Muscle of leg (tissue), 16 donors: ENCODE data around the gene ZNF727. TPM values are rescaled to one million over a fixed set of nuclear protein-coding genes. Genes with fewer than 3 reads are reported as not detected.
"Not testable (repeated sequence)": the region's sequence is repeated elsewhere in the genome, so short reads cannot be mapped to it uniquely, and the experiment has no call there.

Experiments used
- DNase-seq: peaks from one replicate; pipeline ENCODE4 v3.0.0; 2013
- H3K27ac ChIP-seq: one replicate; pipeline ENCODE4 v1.5.1; 2013; ENCODE audit warnings: mild to moderate bottlenecking, low read length, control low read depth
- H3K27me3 ChIP-seq: one replicate; pipeline ENCODE4 v1.6.1; 2013; ENCODE audit warnings: low read length; ENCODE audit not compliant: control insufficient read depth, insufficient read depth
- H3K36me3 ChIP-seq: one replicate; pipeline ENCODE4 v1.6.1; 2013; ENCODE audit warnings: low read length; ENCODE audit not compliant: control insufficient read depth, insufficient read depth
- H3K4me1 ChIP-seq: one replicate; pipeline ENCODE4 v1.6.1; 2013; ENCODE audit warnings: low read length; ENCODE audit not compliant: control insufficient read depth, insufficient read depth
- H3K4me3 ChIP-seq: one replicate; pipeline ENCODE4 v1.5.1; 2013; ENCODE audit warnings: low read length, control low read depth
- H3K9me3 ChIP-seq: replicated peaks from 2 replicates; pipeline ENCODE4 v1.6.1; 2013; ENCODE audit warnings: low read depth, low read length; ENCODE audit not compliant: control insufficient read depth
- WGBS: methylation state at CpG from one replicate; pipeline ENCODE4 v1.1.5; 2013; ENCODE audit warnings: missing lambda C conversion rate; ENCODE audit not compliant: insufficient coverage; 5-methylcytosine and 5-hydroxymethylcytosine counted together
- long read RNA-seq, 11 donors: transcript quantifications; one replicate each; lab custom pipeline, GENCODE V29; 2026
- polyA plus RNA-seq, 8 donors: library from polyadenylated mRNA; unstranded; fragments of 120-200 nt; gene quantifications; one replicate each; pipeline versions ENCODE4 v1.2.1 to v1.2.3, GENCODE V29; 2013; ENCODE audit warnings: inconsistent platforms in 1 of 8, low replicate concordance in 1 of 8; ENCODE audit not compliant: insufficient read length in 8 of 8, insufficient read depth in 1 of 8
- total RNA-seq: library from RNA; stranded (reverse); fragments of 120-200 nt; gene quantifications from one replicate; pipeline ENCODE4 v1.2.4, GENCODE V29; 2013

The ZNF727 gene
- total RNA-seq = 0.44 TPM
- polyA plus RNA-seq = under 1 TPM in 2 of 8 donors, not detected in 6; 0.13 to 0.53 TPM
- long read RNA-seq, donor 1 = 0 reads
- long read RNA-seq, donor 2 = 0 reads
- long read RNA-seq, donor 3 = 0 reads
- long read RNA-seq, donor 4 = 0 reads
- long read RNA-seq, donor 5 = 0 reads
- long read RNA-seq, donor 6 = 0 reads
- long read RNA-seq, donor 7 = 0 reads
- long read RNA-seq, donor 8 = 0 reads
- long read RNA-seq, donor 9 = 0 reads
- long read RNA-seq, donor 10 = 0 reads
- long read RNA-seq, donor 11 = 0 reads

GRCh38 chr7:64045301-64046040, at the start of gene ZNF727:
Gene ZNF727, plus strand, starts transcription at chr7:64045434. Its CDS starts 188 bp downstream, at chr7:64045622.
- H3K9me3 ChIP-seq = peaks cover 39% of the 10 kb centered on the region
- WGBS = 29% methylated on average over 26 of the region's 33 CpGs
- no peaks in the 10 kb centered on the region for H3K4me1 ChIP-seq
- no peaks in the 10 kb centered on the region for H3K36me3 ChIP-seq
- no peak within 1 kb of the TSS for H3K27ac ChIP-seq
- no peak within 1 kb of the TSS for H3K4me3 ChIP-seq
- H3K27me3 ChIP-seq = no peaks in the 10 kb centered on the region
- DNase-seq = peak; percentile 35

DNA sequence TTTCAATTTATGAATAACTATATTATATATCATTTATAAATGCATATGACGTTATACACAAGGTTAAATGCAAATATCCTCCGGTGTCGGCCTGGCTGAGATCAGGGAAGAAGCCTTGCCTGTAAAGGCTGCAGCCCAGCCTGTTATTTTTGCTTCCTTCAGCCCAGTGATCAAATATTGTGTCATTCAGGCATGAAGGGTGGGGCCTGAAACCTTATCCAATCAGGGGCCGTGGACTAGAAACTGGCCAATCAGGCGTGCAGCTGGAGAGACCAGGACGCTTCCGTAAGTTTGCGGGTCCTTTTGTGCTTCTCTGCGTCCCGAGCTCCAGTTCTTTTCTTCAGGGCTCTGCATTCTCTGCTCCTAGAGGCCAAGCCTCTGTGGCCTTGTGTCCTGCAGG, 46.7 kb upstream of the ZNF727 start, which contains the start of gene ZNF722:
ZNF722 (plus strand) TSS at position 301 of the 400 bp plus-strand sequence. CDS start 113 bp downstream, outside the sequence.
- no peaks in the 10 kb centered on the region for H3K27me3 ChIP-seq
- no peak for DNase-seq
- H3K4me3 ChIP-seq = no peak within 1 kb of the TSS
- no peaks in the 10 kb centered on the region for H3K4me1 ChIP-seq
- no peak within 1 kb of the TSS for H3K27ac ChIP-seq
- H3K36me3 ChIP-seq = no peaks in the 10 kb centered on the region
- H3K9me3 ChIP-seq = peaks cover 29% of the 10 kb centered on the region
- 80% methylated on average over 7 of the region's 10 CpGs for WGBS

DNA sequence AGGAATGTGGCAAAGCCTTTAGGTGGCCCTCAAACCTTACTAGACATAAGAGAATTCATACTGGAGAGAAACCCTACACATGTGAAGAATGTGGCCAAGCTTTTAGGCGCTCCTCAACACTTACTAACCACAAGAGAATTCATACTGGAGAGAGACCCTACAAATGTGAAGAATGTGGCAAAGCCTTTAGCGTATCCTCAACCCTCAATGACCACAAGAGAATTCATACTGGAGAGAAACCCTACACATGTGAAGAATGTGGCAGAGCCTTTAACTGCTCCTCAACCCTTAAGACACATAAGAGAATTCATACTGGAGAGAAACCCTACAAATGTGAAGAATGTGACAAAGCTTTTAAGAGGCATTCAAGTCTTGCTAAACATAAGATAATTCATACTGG, 29.7 kb upstream of the ZNF727 start:
- peaks cover 14% of the 10 kb centered on the region for H3K9me3 ChIP-seq
- not testable (repeated sequence) for H3K27me3 ChIP-seq, H3K27ac ChIP-seq, DNase-seq, H3K36me3 ChIP-seq, H3K4me3 ChIP-seq, H3K4me1 ChIP-seq
- WGBS = 43% methylated on average over 1 of the region's 2 CpGs

DNA sequence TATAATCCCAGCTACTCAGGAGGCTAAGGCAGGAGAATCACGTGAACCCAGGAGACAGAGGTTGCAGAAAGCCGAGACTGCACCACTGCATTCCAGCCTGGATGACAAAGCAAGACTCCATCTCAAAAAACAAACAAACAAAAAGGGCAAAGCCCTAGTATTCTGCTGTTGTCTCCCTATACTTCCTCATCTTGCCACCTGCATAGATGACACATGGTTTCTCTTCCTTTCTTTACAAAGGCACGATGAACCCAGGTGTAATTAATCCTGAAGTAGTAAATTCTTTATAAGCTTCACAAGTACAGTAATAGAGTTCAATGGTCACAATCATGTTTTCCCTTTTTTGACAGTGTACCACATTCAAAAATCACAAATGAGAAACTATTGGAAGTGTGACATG, 9.8 kb upstream of the ZNF727 start:
- peaks cover 38% of the 10 kb centered on the region for H3K9me3 ChIP-seq

DNA sequence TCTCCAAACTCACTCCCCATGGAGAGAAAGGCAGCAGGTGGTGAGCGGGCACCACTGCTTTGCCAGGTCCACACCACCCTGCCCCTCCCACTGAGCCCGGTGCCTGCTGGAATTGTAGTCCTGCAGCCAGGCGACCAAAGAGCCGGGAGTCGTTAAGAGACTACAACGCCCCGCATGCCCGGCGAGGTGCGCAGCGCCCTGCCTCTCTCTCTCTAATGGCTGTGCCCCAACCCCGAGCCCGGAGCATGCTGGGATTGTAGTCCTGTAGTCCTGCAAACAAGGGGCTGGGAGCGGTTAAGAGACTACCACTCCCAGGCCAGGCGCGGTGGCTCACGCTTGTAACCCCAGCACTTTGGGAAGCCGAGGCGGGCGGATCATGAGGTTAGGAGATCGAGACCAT, 8.1 kb upstream of the ZNF727 start:
- peaks cover 32% of the 10 kb centered on the region for H3K9me3 ChIP-seq
- no peaks in the 10 kb centered on the region for H3K27me3 ChIP-seq
- WGBS = 39% methylated on average over 17 of the region's 21 CpGs
- H3K4me1 ChIP-seq = no peaks in the 10 kb centered on the region
- H3K27ac ChIP-seq = no peak overlapping the region
- H3K36me3 ChIP-seq = no peaks in the 10 kb centered on the region
- H3K4me3 ChIP-seq = no peak overlapping the region
- DNase-seq = no peak

More for the DNA sequence above, 9.8 kb upstream of the ZNF727 start:
- Histone ChIP-seq H3K4me1 (no peaks in the 10 kb centered on the region), H3K36me3 (no peaks in the 10 kb centered on the region), H3K27me3 (no peaks in the 10 kb centered on the region), H3K27ac (no peak overlapping the region), H3K4me3 (no peak overlapping the region)
- DNase-seq = no peak
- WGBS = 77% methylated on average over 2 of the region's 3 CpGs

- DNase-seq = no peak
- H3K4me3 ChIP-seq = no peak overlapping the region
- peaks cover 39% of the 10 kb centered on the region for H3K9me3 ChIP-seq
- H3K36me3 ChIP-seq = no peaks in the 10 kb centered on the region
- H3K27me3 ChIP-seq = no peaks in the 10 kb centered on the region
- H3K4me1 ChIP-seq = no peaks in the 10 kb centered on the region
- H3K27ac ChIP-seq = no peak overlapping the region
- no CpG with 5 or more reads among the region's 12 CpGs for WGBS
Measured at GRCh38 chr7:64046041-64046389, 781 bp downstream of the ZNF727 start.

DNA sequence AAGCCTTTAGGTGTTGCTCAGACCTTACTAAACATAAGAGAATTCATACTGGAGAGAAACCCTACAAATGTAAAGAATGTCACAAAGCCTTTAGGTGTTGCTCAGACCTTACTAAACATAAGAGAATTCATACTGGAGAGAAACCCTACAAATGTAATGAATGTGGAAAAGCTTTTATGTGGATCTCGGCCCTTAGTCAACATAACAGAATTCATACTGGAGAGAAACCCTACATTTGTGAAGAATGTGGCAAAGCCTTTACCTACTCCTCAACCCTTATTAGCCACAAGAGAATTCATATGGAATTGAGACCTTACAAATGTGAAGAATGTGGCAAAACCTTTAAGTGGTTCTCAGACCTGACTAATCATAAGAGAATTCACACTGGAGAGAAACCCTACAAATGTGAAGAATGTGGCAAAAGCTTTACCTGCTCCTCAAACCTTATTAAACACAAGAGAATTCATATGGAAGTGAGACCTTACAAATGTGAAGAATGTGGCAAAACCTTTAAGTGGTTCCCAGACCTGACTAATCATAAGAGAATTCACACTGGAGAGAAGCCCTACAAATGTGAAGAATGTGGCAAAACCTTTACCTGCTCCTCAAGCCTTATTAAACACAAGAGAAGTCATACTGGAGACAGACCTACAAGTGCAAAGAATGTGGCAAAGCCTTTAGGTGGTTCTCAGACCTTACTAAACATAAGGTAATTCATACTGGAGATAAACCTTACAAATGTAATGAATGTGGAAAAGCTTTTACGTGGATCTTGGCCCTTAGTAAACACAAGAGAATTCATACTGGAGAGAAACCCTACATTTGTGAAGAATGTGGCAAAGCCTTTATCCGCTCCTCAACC, 32.8 kb downstream of the ZNF727 start:
- peaks cover 52% of the 10 kb centered on the region for H3K9me3 ChIP-seq
- H3K27ac ChIP-seq, H3K27me3 ChIP-seq, H3K36me3 ChIP-seq, DNase-seq, H3K4me3 ChIP-seq, H3K4me1 ChIP-seq: not testable (repeated sequence)
- WGBS = no CpG with 5 or more reads among the region's 3 CpGs

GRCh38 chr7:64078699-64078994, 33.4 kb downstream of the ZNF727 start:
- no CpG with 5 or more reads among the region's 2 CpGs for WGBS
- H3K4me3 ChIP-seq = no peak overlapping the region
- peaks cover 54% of the 10 kb centered on the region for H3K9me3 ChIP-seq
- H3K27me3 ChIP-seq = no peaks in the 10 kb centered on the region
- H3K27ac ChIP-seq = no peak overlapping the region
- no peaks in the 10 kb centered on the region for H3K36me3 ChIP-seq
- no peaks in the 10 kb centered on the region for H3K4me1 ChIP-seq
- no peak for DNase-seq

GRCh38 chr7:64087501-64087900, 42.3 kb downstream of the ZNF727 start:
- no peaks in the 10 kb centered on the region for H3K36me3 ChIP-seq
- 28% methylated on average over 1 of the region's 3 CpGs for WGBS
- DNase-seq = no peak
- H3K4me1 ChIP-seq = no peaks in the 10 kb centered on the region
- no peaks in the 10 kb centered on the region for H3K27me3 ChIP-seq
- H3K4me3 ChIP-seq = no peak overlapping the region
- no peak overlapping the region for H3K27ac ChIP-seq
- peaks cover 49% of the 10 kb centered on the region for H3K9me3 ChIP-seq

GRCh38 chr7:64088863-64089262, 43.6 kb downstream of the ZNF727 start:
- not testable (repeated sequence) for H3K27ac ChIP-seq, H3K36me3 ChIP-seq, H3K4me1 ChIP-seq, H3K27me3 ChIP-seq, H3K4me3 ChIP-seq, DNase-seq
- peaks cover 47% of the 10 kb centered on the region for H3K9me3 ChIP-seq
- 75% methylated on average over 4 of the region's 5 CpGs for WGBS
